Ectodermal cell (in vitro differentiated cells): Measurements from ENCODE around the gene CD22.

Experiments used
- H3K27ac ChIP-seq: 2 replicates; pipeline ENCODE4 v1.7.0; 2013; ENCODE audit warnings: mild to moderate bottlenecking, low read depth, low read length; ENCODE audit not compliant: insufficient read depth, poor library complexity, severe bottlenecking
- H3K27me3 ChIP-seq: 2 replicates; pipeline ENCODE4 v1.7.0; 2013; ENCODE audit warnings: mild to moderate bottlenecking, low read length; ENCODE audit not compliant: insufficient read depth, control insufficient read depth, poor library complexity, severe bottlenecking
- H3K36me3 ChIP-seq: one replicate; pipeline ENCODE4 v1.7.0; 2013; ENCODE audit warnings: low read length; ENCODE audit not compliant: control insufficient read depth, insufficient read depth
- H3K4me1 ChIP-seq: one replicate; pipeline ENCODE4 v1.7.0; 2013; ENCODE audit warnings: low read length; ENCODE audit not compliant: control insufficient read depth, insufficient read depth
- H3K4me3 ChIP-seq: 2 replicates; pipeline ENCODE4 v1.7.0; 2013; ENCODE audit warnings: low read depth, low read length, control low read depth; ENCODE audit not compliant: insufficient read depth
- H3K9me3 ChIP-seq: 2 replicates; pipeline ENCODE4 v1.7.0; 2013; ENCODE audit warnings: mild to moderate bottlenecking, low read length, moderate library complexity; ENCODE audit not compliant: control insufficient read depth
- WGBS, 2 experiments: methylation state at CpG; one replicate each; pipeline ENCODE4 v1.1.7; 2013; ENCODE audit warnings: missing lambda C conversion rate in 2 of 2; 5-methylcytosine and 5-hydroxymethylcytosine counted together

CD22 gene

GRCh38 chr19:35304036-35304435, 25.0 kb upstream of the CD22 start:
- H3K27ac ChIP-seq = no peak overlapping the region
- no peaks in the 10 kb centered on the region for H3K27me3 ChIP-seq
- H3K9me3 ChIP-seq = no peaks in the 10 kb centered on the region
- H3K4me3 ChIP-seq = no peak overlapping the region
- H3K36me3 ChIP-seq = no peaks in the 10 kb centered on the region
- H3K4me1 ChIP-seq = no peaks in the 10 kb centered on the region
- WGBS, 2 experiments = 79 to 85% methylated on average over 11 of the region's 11 CpGs

GRCh38 chr19:35305181-35305580, 23.8 kb upstream of the CD22 start:
- Histone ChIP-seq H3K4me1 (no peaks in the 10 kb centered on the region), H3K27ac (no peak overlapping the region), H3K27me3 (no peaks in the 10 kb centered on the region), H3K4me3 (no peak overlapping the region), H3K36me3 (no peaks in the 10 kb centered on the region), H3K9me3 (no peaks in the 10 kb centered on the region)
- WGBS, 2 experiments = 92 to 93% methylated on average over 6 of the region's 6 CpGs

- H3K4me1 ChIP-seq = no peaks in the 10 kb centered on the region
- no peaks in the 10 kb centered on the region for H3K27me3 ChIP-seq
- no peak overlapping the region for H3K4me3 ChIP-seq
- no peak overlapping the region for H3K27ac ChIP-seq
- H3K9me3 ChIP-seq = no peaks in the 10 kb centered on the region
- no peaks in the 10 kb centered on the region for H3K36me3 ChIP-seq
- 91% methylated on average over 20 of the region's 20 CpGs for WGBS, 2 experiments
Measured at GRCh38 chr19:35306473-35307246, 22.3 kb upstream of the CD22 start.

GRCh38 chr19:35307931-35308330, 21.1 kb upstream of the CD22 start:
- WGBS, 2 experiments = 85 to 88% methylated on average over 10 of the region's 10 CpGs
- no peak overlapping the region for H3K4me3 ChIP-seq
- H3K27me3 ChIP-seq = no peaks in the 10 kb centered on the region
- no peaks in the 10 kb centered on the region for H3K36me3 ChIP-seq
- no peak overlapping the region for H3K27ac ChIP-seq
- H3K9me3 ChIP-seq = no peaks in the 10 kb centered on the region
- H3K4me1 ChIP-seq = no peaks in the 10 kb centered on the region

GRCh38 chr19:35308910-35309309, 20.1 kb upstream of the CD22 start:
- WGBS, 2 experiments = 78 to 79% methylated on average over 7 of the region's 7 CpGs

GRCh38 chr19:35309481-35310279, 19.3 kb upstream of the CD22 start:
- H3K36me3 ChIP-seq = no peaks in the 10 kb centered on the region
- no peaks in the 10 kb centered on the region for H3K27me3 ChIP-seq
- 90 to 92% methylated on average over 47 of the region's 47 CpGs for WGBS, 2 experiments
- H3K4me3 ChIP-seq = no peak overlapping the region
- H3K27ac ChIP-seq = no peak overlapping the region
- H3K4me1 ChIP-seq = no peaks in the 10 kb centered on the region
- H3K9me3 ChIP-seq = no peaks in the 10 kb centered on the region

More at GRCh38 chr19:35308910-35309309, 20.1 kb upstream of the CD22 start:
- Histone ChIP-seq H3K9me3 (no peaks in the 10 kb centered on the region), H3K4me1 (no peaks in the 10 kb centered on the region), H3K36me3 (no peaks in the 10 kb centered on the region), H3K4me3 (no peak overlapping the region), H3K27me3 (no peaks in the 10 kb centered on the region), H3K27ac (no peak overlapping the region)

GRCh38 chr19:35310331-35310730, 18.7 kb upstream of the CD22 start:
- 93 to 95% methylated on average over 12 of the region's 12 CpGs for WGBS, 2 experiments

GRCh38 chr19:35310811-35311465, 18.0 kb upstream of the CD22 start:
- H3K9me3 ChIP-seq = no peaks in the 10 kb centered on the region
- no peaks in the 10 kb centered on the region for H3K4me1 ChIP-seq
- H3K27ac ChIP-seq = no peak overlapping the region
- no peaks in the 10 kb centered on the region for H3K36me3 ChIP-seq
- H3K27me3 ChIP-seq = no peaks in the 10 kb centered on the region
- no peak overlapping the region for H3K4me3 ChIP-seq
- WGBS, 2 experiments = 92 to 93% methylated on average over 10 of the region's 10 CpGs

More at GRCh38 chr19:35310331-35310730, 18.7 kb upstream of the CD22 start:
- no peak overlapping the region for H3K4me3 ChIP-seq
- no peaks in the 10 kb centered on the region for H3K9me3 ChIP-seq
- no peaks in the 10 kb centered on the region for H3K27me3 ChIP-seq
- no peaks in the 10 kb centered on the region for H3K4me1 ChIP-seq
- H3K27ac ChIP-seq = no peak overlapping the region
- H3K36me3 ChIP-seq = no peaks in the 10 kb centered on the region

- Histone ChIP-seq H3K27me3 (no peaks in the 10 kb centered on the region), H3K4me1 (no peaks in the 10 kb centered on the region), H3K36me3 (no peaks in the 10 kb centered on the region), H3K9me3 (no peaks in the 10 kb centered on the region), H3K27ac (no peak overlapping the region), H3K4me3 (no peak overlapping the region)
- 85 to 86% methylated on average over 21 of the region's 21 CpGs for WGBS, 2 experiments
Measured at GRCh38 chr19:35311901-35312665, 16.9 kb upstream of the CD22 start.
